Measurements from ENCODE around the gene ZNF425. TPM values are rescaled to one million over a fixed set of nuclear protein-coding genes. Genes with fewer than 3 reads are reported as not detected.

Gene ZNF425
- total and polyA plus RNA-seq, 9 of the 15 experiments (the other 6 are each of a cell fraction or from before 2014, with no cell fraction given): 0.03 to 0.89 (median 0.54) TPM

GRCh38 chr7:149147072-149147751 is 21.1 kb upstream of the ZNF425 start, which contains the start of gene ZNF398 (continued):
- no peak for TF ChIP-seq ZNF175 (CRISPR knock-in tag; IDR thresholded peaks at IDR 0.05; ENCODE audit: low read depth)
- TF ChIP-seq PCBP1 (IDR thresholded peaks at IDR 0.05; ENCODE audit: low read depth, low read length, poor library complexity, severe bottlenecking): no peak
- no peak for TF ChIP-seq ZNF277 (CRISPR knock-in tag; IDR thresholded peaks at IDR 0.05; ENCODE audit: borderline replicate concordance)
- no peak for TF ChIP-seq NR2F6 (CRISPR knock-in tag; IDR thresholded peaks at IDR 0.05)
- TF ChIP-seq E4F1 (CRISPR knock-in tag; IDR thresholded peaks at IDR 0.05; ENCODE audit: borderline replicate concordance): no peak
- peak; percentile 88 for TF ChIP-seq ZBTB1 (CRISPR knock-in tag; IDR thresholded peaks at IDR 0.05; ENCODE audit: borderline replicate concordance, low read depth)
- 0 out of 4 replicates have a peak, but pooled peaks of 1 of the 2 experiments have one; percentile 20 for TF ChIP-seq TEAD1 (CRISPR knock-in tag; IDR thresholded peaks at IDR 0.05)
- no peak for TF ChIP-seq TCFL5 (CRISPR knock-in tag; conservative IDR thresholded peaks at IDR 0.05)
- no peak for TF ChIP-seq POLR3A (IDR thresholded peaks at IDR 0.05; ENCODE audit: borderline replicate concordance, extremely low read depth, insufficient read depth, insufficient read length)
- TF ChIP-seq ILK (tag; IDR thresholded peaks at IDR 0.05; ENCODE audit: borderline replicate concordance, low read depth): no peak
- no peak for TF ChIP-seq RHOXF2B (CRISPR knock-in tag; conservative IDR thresholded peaks at IDR 0.05)

Measured in K562 (cell line).